IPS-18c (cell line): ENCODE data around the gene TRMT44.
"Not testable (repeated sequence)": the region's sequence is repeated elsewhere in the genome, so short reads cannot be mapped to it uniquely, and the experiment has no call there.

Source experiments
- H3K4me3 ChIP-seq: 2 replicates; pipeline ENCODE4 v1.7.0; 2013; ENCODE audit warnings: low read depth, mild to moderate bottlenecking, low read length, moderate library complexity; ENCODE audit not compliant: insufficient read depth
- H3K9me3 ChIP-seq: one replicate; pipeline ENCODE4 v1.6.1; 2013; ENCODE audit warnings: mild to moderate bottlenecking, low read length, moderate library complexity; ENCODE audit not compliant: control insufficient read depth, insufficient read depth

TRMT44 gene

GRCh38 chr4:8510191-8510590 is 69.6 kb downstream of the TRMT44 start:
- Histone ChIP-seq H3K9me3 (no peaks in the 10 kb centered on the region), H3K4me3 (no peak overlapping the region)

GRCh38 chr4:8510611-8511285 is 70.2 kb downstream of the TRMT44 start:
- peaks cover under 1% of the 10 kb centered on the region for H3K9me3 ChIP-seq
- no peak overlapping the region for H3K4me3 ChIP-seq

DNA sequence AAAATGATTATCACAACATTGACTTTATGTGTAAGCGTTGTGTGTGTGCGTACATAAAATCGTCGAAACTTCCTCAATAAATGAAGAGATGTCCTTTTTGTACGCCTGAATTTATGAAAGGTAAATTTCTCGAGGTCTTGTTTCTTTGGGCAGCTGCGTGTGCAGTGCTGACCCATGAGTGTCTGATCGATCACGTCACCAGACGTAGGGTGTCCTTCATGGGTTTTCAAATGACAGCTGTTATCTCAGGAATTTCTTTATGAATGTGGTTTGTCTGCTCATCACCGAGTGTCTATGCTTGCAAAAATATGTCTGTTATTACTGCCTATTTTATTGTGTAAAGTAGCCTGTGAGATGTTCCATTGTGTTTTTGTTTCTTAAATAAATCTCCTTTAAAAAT is 71.9 kb downstream of the TRMT44 start:
- H3K9me3 ChIP-seq: peaks cover 2% of the 10 kb centered on the region
- H3K4me3 ChIP-seq: no peak overlapping the region

- not testable (repeated sequence) for H3K9me3 ChIP-seq, H3K4me3 ChIP-seq
These were observed 72.5 kb downstream of the TRMT44 start for GRCh38 chr4:8513080-8513479.

DNA sequence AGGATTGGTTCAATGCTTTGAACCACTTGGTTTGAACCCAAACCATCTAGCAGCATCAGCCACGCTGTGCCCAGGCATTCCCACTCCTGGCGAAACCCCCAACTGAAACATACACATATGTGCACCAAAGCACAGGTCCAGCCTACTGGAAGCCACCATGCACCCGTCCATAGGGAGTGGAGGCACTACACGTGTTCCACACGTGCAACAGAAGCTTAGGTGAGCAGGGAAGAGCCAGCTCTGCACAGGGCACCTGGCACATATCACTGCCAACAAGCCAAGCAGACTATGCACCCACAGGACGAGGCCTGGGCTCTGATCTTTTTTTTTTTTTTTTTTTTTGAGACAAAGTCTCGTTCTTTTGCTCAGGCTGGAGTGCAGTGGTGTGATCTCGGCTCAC is 73.4 kb downstream of the TRMT44 start:
- H3K9me3 ChIP-seq: peaks cover 2% of the 10 kb centered on the region
- H3K4me3 ChIP-seq: no peak overlapping the region

DNA sequence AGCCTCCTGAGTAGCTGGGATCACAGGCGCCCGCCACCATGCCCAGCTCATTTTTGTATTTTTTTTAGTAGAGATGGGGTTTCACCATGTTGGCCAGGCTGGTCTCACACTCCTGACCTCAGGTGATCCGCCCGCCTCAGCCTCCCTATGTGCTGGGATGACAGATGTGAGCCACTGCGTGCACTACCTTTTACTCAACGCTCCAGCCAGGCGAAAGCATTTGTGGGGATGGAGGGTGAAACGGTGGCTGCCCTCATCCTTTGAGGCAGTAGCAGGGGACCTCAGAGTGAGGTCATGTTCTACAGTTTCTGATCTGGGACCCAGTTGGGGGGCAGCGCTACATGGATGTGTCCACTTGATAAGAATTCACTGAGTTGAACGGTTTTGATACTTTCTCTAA is 73.8 kb downstream of the TRMT44 start:
- Histone ChIP-seq H3K9me3 (peaks cover 2% of the 10 kb centered on the region), H3K4me3 (no peak overlapping the region)

- no peak overlapping the region for H3K4me3 ChIP-seq
These were observed 74.9 kb downstream of the TRMT44 start for GRCh38 chr4:8515316-8516060.

GRCh38 chr4:8516061-8516573 is 75.5 kb downstream of the TRMT44 start:
- Histone ChIP-seq H3K9me3 (peaks cover 2% of the 10 kb centered on the region), H3K4me3 (no peak overlapping the region)

More at GRCh38 chr4:8515316-8516060, 74.9 kb downstream of the TRMT44 start:
- peaks cover 2% of the 10 kb centered on the region for H3K9me3 ChIP-seq

DNA sequence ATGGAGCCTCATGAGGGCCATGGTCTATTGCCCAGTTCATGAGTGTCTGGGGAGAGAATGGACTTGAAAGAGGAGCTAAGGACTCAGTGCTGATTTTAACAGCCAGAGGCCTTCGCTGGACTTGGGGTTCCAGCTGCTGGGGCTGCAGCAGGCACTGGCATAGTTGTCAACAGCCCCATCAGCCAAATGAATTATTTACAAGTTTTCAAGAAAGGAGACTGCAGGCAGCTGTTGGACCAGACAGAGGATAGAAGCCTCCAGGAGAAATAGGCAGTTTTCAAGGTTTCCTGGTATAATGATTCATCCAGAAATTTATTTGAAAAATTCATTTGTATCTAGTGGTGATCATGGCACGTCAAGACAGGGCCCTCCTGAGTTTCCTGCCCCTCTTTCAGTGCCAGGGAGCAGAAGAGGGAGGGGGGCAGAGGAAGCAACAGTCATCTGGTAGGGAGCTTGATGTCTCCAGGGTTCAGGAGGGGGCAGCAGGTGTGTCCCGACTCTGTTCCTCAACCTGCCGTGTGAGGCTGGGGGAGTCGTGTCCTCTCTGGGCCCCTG is 76.5 kb downstream of the TRMT44 start:
- Histone ChIP-seq H3K4me3 (no peak overlapping the region), H3K9me3 (peaks cover 2% of the 10 kb centered on the region)

GRCh38 chr4:8517946-8518345 is 77.4 kb downstream of the TRMT44 start:
- H3K4me3 ChIP-seq: no peak overlapping the region
- H3K9me3 ChIP-seq: peaks cover 2% of the 10 kb centered on the region

DNA sequence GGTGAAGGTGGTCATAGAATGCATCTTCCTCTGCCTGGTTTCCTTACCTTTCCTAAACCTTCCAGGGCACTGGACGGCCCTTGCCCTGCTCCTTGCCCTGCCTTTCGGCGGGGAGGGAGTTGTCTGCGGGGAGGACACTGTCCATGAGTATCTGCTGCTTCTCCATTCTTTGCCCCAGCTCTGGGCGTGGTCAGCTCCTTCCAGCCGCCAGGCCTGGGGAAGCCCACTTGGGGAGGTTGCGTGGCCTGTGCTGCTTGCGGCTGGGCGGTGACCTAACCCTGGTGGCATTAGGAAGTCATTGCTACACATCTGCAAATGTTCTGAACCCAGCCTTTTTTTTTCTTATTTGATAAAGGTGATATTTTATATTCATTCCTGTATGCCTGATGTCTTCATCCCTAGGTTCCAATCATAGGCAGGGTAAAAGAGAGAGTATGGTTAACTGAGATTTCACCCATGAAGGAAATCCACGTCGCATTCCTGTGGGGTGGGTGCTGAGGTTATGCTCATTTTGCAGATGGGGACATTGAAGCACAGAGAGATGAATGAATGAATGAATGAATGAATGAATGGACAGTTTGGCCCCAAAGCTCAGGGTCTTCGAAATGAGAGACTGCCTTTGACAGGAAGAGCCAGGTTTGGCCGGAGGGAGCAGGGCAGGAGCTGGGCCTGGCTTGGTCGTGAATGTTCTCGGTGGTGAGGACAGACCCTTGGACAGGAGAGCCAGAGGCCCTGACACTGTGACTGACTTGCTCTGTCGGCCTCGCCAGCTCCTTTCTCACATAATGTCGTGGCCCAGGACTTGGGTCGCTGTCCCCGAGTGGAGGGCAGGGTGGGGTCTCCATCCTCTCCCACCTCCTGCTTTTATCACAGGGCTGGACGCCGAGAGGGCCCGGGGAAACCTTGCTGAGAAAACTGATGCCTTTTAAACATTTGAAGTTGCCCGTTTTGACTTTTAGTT is 81.9 kb downstream of the TRMT44 start:
- Histone ChIP-seq H3K9me3 (no peaks in the 10 kb centered on the region), H3K4me3 (no peak overlapping the region)

DNA sequence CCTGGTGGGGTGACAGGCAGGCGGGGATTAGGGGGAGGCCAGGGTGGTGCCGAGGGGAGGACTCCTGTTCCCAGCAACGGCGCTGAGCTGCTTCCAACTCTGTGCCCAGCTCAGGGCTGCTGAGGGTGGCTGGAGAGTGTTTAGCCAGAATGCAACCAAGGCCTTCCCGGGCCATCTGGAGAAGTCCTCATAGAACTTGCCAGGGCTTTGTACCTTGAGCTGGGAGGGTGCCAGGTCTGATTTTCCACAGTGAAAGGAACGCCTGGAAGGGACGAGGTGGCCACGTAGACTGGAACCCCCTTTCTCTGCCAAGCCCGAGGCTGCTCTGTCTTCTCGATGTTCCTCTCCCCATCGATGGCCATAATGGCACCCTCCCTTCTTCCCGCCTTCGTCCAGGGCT is 82.6 kb downstream of the TRMT44 start:
- Histone ChIP-seq H3K4me3 (no peak overlapping the region), H3K9me3 (no peaks in the 10 kb centered on the region)

DNA sequence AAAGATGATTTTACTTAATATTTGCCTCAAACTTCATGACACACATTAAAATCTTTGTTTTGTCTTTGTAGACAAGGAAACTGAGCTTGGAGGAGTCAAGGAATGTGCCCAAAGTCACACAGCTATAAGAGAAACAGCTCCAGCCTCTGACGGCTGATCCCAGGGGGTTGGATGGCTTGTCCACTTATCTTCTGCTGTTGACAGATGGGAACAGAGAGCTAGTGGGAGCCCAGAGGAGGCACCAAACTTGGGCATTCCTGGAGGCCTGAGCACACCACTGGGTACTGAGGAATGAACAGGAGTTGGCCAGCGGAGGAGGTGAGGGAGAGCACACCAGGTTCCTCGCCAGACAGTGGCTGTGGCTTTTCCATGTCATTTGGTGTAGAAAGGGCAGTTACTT is 83.2 kb downstream of the TRMT44 start:
- Histone ChIP-seq H3K9me3 (no peaks in the 10 kb centered on the region), H3K4me3 (no peak overlapping the region)

DNA sequence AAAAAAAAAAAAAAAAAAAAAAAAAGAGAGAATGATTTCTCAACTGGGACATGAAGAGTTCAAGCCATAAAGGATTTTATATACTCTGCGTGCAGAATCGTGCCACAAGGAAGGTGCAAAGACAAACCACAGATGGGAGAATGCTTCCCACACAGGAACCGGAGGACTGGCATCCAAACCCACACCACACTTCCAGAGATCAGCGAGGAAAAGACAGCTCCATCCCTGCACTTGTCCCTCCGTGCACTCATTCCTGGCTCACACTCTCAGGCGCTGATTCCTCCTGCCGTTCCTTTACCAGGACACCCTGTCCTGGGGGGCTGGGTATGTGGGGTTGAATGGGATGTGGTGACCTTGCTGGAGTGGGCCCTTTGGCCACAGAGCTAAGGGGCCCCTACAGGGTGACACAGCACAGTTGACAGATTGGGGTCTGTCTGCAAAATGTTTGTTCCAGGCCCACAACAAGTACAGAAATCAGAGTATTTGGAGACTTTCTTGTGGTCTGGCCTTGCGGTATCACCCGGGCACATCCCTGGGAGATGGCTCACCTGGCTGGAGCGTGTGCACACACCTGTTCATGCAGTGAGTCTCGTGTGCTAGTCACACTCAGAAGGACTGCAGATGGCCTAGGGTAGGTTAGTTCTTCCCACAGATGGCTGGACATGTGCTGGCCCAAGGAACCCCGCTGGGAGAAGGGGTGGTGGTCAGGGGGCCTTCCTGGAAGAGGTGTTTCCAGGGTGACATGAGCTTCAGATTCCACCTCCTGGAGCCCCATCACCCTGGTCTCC is 84.2 kb downstream of the TRMT44 start:
- peaks cover 1% of the 10 kb centered on the region for H3K9me3 ChIP-seq
- H3K4me3 ChIP-seq: no peak overlapping the region

- H3K4me3 ChIP-seq: no peak overlapping the region
These were observed 85.0 kb downstream of the TRMT44 start for GRCh38 chr4:8525383-8526120.

More at GRCh38 chr4:8525383-8526120, 85.0 kb downstream of the TRMT44 start:
- H3K9me3 ChIP-seq: peaks cover 2% of the 10 kb centered on the region
